Activated CD8-positive, alpha-beta memory T cell treated with anti-CD3 and anti-CD28 coated beads for 24 hours (primary cell): ENCODE measurements around the gene ZFPM1.

Experiments used
- DNase-seq: peaks from one replicate; pipeline ENCODE4 v3.0.0-alpha.2; 2020

Gene ZFPM1

DNA sequence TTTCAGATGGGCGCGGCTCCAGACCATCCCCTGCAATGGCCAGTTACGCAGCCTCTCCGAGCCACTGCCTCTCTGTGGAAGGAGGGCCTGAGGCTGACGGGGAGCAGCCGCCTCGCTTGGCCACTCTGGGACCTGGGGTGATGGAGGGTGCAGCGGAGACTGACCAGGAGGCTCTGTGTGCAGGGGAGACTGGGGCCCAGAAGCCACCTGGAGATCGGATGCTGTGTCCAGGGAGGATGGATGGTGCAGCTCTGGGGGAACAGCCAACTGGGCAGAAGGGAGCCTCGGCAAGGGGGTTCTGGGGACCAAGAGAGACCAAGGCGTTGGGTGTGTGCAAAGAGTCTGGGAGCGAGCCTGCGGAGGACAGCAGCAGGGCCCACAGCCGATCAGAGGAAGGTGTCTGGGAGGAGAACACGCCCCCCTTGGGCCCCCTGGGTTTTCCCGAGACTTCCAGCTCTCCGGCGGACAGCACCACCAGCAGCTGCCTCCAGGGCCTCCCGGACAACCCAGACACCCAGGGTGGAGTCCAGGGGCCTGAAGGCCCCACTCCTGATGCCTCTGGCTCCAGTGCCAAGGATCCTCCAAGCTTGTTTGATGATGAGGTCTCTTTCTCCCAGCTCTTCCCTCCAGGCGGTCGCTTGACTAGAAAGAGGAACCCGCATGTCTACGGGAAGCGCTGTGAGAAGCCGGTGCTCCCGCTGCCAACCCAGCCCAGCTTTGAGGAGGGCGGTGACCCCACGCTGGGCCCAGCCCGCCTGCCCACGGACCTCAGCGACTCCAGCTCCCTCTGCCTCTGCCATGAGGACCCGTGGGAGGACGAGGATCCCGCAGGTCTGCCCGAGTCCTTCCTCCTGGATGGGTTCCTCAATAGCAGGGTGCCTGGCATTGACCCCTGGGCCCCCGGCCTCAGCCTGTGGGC, 17.4 kb upstream of the ZFPM1 start:
- no peak for DNase-seq

DNA sequence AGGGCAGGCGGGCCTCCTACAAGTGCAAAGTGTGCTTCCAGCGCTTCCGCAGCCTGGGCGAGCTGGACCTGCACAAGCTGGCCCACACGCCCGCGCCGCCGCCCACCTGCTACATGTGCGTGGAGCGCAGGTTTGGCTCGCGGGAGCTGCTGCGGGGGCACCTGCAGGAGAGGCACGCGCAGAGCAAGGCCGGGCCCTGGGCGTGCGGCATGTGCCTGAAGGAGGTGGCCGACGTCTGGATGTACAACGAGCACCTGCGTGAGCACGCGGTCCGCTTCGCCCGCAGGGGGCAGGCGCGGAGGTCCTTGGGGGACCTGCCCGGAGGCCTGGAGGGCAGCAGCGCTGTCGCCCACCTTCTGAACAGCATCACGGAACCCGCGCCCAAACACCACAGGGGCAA, 16.3 kb upstream of the ZFPM1 start:
- no peak for DNase-seq

DNA sequence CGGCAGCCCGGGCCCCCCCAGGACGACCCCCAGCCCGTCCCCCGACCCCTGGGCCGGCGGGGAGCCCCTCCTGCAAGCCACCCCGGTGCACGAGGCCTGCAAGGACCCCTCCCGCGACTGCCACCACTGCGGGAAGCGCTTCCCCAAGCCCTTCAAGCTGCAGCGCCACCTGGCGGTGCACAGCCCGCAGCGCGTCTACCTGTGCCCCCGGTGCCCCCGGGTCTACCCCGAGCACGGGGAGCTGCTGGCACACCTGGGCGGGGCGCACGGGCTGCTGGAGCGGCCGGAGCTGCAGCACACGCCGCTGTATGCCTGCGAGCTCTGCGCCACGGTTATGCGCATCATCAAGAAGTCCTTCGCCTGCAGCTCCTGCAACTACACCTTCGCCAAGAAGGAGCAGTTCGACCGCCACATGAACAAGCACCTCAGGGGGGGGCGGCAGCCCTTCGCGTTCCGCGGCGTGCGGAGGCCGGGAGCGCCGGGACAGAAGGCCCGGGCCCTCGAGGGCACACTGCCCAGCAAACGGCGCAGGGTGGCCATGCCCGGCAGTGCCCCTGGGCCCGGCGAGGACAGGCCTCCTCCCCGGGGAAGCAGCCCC, 15.6 kb upstream of the ZFPM1 start:
- peak; percentile 89 for DNase-seq

DNA sequence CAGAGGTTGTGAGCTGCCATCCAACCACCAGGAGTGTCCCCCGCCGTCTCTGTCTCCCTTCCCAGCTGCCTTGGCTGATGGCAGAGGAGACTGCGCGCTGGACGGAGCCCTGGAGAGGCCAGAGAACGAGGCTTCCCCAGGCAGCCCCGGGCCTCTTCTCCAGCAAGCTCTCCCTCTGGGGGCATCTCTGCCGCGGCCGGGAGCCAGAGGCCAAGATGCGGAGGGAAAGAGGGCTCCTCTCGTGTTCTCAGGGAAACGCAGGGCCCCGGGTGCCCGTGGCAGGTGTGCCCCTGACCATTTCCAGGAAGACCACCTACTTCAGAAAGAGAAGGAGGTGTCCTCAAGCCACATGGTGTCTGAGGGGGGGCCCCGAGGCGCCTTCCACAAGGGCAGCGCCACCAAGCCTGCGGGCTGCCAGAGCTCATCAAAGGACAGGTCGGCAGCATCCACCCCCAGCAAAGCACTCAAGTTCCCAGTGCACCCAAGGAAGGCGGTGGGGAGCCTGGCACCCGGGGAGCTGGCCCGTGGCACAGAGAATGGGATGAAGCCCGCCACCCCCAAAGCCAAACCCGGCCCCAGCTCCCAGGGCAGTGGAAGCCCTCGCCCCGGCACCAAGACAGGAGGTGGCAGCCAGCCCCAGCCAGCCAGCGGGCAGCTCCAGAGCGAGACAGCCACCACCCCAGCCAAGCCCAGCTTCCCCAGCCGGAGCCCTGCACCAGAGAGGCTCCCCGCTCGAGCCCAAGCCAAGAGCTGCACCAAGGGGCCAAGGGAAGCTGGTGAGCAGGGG, 14.8 kb upstream of the ZFPM1 start:
- no peak for DNase-seq

DNA sequence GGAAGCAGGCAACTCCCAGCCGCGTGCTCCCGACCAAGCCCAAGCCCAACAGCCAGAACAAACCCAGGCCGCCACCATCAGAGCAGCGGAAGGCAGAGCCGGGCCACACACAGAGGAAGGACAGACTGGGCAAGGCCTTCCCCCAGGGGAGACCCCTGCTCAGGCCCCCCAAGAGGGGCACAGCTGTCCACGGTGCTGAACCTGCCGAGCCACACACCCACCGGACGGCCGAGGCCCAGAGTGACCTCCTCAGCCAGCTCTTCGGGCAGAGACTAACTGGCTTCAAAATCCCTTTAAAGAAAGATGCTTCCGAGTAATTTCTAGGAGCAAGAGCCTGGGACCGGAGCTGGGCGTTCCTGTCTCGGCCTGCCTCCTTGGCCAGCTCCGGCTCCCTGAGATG, 14.1 kb upstream of the ZFPM1 start:
- DNase-seq: no peak

DNA sequence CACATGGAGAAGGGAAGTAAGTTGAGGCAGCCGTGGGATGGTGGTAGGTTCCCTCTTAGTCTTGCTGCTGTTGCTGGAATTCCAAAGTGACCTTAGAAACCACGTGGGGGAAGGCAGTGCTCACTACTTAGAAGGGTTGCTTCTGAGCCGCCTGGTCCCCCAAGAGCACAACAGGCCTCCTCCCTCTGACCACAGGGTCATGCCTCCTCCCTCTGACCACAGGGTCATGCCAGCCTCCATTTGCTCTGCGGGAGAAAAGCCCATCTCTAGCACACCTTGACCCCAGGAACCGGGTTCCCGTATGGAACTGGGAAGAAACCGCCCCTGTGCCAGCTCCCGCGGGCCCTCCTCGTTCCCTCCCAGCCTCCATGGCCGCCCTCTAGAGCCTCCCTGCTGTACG, 13.4 kb upstream of the ZFPM1 start:
- no peak for DNase-seq

DNA sequence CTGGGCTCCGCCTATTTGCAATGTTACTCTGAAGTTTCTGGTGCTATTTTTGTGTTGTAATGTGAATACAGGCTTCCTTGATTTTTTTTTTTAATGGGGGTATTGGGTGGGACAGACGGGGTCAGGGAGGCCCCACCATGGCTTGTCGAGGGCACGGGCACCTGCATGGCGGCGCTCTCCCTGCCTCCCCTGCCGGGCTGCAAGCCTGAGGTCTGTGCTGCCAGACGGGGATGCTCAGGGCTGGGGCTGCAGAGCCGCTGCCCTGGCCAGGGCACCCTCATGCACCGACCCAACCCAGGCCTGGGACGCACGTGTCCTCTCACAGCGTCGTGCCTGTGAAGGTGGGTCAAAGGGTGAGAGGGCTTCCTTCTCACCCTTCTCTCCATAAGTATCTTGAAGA, 13.0 kb upstream of the ZFPM1 start:
- no peak for DNase-seq

DNA sequence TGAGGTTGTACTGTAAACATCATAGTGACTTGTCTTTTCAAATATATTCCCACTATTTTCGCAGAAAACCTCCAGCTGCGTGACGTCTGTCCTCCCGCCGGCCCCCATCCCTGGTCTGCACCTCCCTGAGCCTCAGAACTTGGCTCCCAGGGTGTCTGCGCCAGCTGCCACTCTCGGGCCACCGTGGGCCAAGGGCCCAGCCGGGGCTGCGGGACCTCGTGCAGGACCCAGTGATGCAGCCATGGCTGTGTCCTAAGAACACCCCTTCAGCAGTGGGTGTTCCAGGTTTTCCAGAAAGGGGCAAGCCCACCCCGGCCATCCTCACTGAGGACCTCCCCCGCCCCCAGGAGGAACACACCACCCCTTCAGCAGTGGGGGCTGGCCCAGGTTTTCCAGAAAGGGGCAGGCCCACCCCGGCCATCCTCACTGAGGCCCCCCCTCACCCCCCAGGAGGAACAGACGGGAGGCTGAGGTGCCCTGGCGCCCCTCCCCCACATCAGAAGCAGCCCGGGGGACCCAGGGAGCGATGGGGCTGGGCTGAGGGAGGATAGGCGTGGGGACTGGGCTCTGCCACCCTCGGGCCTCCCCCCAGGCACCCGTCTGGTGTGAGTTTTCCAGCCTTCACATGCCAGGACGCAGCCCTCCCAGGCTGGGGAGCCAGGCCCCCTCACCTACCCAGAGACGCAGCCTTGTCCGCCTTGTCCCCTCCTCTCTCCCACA, 12.2 kb upstream of the ZFPM1 start:
- no peak for DNase-seq

DNA sequence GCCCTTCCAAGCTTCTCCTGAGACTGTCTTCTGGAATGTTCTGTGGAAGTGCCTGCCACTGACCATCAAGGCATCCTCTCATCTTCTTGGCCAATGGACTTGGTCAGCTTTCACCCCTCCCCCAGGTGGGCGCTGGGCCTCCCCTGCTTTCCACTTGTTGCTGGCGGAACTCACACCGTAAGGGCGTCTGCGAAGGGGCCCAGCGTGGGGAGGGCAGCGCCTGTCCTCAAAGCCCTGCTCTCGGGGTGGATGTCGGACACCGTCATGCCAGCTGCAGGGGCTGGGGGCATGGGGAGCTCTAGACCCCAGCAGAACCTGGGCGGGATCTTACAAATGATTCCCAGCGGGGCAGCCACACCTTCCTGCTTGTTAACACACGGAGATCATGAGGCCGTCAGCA, 11.6 kb upstream of the ZFPM1 start:
- no peak for DNase-seq

DNA sequence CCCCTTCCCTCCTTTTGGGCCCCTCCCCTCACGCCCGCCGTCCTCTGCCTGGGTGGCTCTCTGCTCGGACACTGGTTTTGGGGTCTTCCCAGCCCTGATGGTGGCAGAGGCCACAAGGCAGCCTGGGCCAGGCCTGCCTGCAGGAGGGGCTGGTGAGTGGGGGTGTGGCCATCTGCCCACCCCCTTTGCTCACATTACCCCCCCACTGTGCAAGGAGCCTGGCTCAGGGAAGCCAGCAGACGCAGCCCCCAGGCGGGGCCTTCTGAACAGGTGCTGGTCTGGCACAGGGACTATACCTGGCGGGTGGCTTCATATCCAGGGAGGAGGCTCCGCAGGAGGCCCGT, 10.7 kb upstream of the ZFPM1 start:
- DNase-seq: no peak

DNA sequence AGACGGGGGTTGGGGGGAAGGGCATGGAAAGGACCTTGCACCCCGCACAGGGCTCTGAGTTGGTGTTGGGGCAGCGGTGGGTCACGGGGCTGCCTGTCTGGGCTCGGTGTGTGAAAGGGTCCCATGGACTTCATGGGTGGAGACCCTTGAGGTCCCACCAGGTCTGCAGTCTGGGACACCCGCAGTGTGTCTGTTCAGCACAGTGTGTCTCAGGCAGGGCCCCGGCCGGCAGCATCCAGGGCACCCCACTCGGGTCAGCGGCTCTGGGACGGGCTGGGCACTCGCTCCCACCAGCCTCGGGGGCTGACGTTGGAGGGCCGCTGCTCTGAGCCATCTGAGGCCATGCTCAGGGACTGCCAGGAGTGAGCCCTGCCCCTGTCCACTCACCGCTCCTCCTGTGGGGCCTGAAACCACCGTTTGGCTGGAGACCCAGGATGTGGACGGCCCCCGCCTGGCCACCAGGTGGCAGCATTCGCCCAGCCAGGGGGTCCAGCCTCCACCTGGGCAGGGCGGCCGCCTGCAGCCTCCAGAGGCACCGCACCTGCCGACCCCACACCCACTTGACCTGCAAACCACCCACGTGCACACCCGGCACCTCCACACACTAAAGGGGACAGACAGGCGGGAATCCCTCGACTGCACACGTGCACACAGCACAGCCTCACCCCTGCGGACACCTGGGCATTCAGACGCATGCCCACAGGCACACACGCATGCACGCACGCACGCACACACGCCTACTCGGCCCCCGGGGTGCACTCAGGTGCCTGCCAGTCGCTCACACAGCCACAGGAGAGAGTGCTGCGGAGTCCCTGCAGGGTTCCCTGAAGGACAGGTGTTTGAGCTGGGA, 10.1 kb upstream of the ZFPM1 start:
- DNase-seq: peak; percentile 94

DNA sequence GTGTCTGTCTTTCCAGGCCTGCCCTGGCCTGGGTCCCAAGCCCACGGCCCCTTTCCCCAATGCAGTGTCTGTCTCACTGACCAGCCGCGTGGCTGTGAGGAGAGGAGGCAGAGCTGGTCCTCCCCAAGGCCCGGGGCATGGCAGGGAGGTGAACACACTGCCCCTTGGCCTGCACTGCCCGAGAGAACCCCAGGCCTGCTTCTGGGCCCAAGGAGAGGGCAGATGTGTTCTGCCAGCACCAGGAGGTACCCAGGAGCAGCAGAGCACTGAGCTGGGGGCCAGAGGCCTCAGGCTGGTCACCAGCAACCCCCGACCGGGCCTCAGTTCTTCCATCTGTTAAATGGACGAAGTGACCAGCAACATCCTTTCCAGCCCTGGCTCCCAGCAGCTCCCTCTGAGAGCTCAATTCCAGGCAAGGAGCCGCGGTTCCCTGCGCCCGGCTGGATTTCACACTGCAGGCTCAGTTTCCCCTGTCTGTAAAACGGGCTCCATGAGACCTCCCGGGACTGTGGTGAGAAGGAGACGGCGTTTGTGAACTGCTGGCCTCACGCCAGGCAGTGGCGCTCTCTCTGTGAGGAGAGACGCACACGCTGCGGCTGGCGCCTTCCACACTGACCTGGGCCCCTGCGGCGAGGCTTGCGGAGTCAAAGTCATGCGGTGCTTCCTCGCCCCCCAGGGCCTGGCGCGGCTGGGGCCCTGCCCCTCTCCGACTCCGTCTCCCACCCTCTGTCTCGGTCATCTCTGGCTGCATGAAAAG, 8.1 kb upstream of the ZFPM1 start:
- DNase-seq: no peak

DNA sequence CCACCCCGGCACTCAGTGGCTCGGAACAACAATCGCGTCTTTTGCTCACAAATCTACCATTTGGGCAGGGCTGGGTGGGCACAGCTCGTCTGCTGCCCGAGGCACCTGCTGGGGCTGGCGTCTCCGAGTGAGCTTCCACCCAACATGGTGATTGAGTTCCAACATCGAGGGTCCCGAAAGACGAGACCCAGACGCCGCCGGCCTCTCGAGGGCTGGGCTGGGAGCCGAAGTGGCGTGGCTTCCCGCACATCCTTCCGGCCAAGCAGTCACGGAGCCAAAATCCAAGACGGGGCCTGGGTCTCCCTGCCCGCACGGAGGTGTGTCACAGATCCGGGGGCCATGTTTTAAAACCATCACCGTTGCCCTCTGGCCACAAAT, 7.5 kb upstream of the ZFPM1 start:
- no peak for DNase-seq

DNA sequence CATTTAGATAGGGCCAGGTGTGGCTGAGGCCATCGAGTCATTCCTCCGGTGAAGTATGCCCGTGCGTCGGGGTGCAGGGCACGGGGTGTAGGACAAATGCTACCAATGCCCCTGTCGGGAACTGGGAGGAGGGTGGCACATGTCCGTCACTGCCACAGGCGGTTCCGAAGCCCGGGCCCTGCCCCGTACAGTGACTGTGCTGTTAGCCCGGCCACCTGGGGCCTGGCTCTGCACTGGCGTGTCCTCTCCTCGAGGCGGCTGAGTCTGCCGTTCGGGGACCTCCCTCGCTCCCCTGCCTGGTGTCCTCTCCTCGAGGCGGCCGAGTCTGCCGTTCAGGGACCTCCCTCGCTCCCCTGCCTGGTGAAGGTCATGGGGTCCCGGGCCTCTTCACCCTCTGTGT, 7.0 kb upstream of the ZFPM1 start:
- DNase-seq: no peak

DNA sequence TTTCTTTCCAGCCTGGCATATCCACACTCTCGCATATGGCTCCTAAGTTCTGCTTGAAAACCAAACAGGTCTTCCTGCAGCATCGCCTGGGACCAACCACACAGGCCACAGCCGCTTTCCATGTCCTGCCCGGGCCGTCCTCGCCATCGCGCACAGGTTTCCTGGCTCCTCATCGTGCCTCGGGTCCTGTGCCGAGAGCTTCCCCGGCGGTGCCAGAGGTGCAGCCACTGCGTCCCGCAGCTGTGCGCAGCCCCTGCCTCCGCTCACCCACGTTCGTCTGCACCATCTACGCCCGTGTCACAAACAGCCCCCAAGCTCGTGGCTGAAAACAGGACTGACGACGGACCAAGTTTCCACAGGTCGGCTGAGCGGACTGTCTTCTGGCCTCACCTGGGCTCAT, 6.3 kb upstream of the ZFPM1 start:
- no peak for DNase-seq

DNA sequence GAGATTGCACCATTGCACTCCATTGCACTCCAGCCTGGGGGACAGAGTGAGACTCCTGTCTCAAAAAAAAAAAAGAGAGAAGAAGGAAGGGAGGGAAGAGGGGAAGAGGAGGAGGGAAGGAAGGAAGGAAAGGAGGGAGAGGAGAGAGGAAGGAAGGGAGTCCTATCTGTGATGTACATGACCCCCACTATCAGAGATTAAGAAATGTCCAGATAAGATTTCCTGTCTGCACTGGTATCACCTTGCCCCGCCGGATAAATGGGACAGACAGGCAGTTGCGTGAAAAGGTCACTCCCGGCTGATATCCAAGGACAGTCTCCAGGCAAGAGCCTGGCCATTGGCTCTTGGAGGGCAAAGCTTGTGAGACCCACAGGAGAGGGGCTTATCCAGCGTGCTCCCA, 5.2 kb upstream of the ZFPM1 start:
- DNase-seq: no peak

DNA sequence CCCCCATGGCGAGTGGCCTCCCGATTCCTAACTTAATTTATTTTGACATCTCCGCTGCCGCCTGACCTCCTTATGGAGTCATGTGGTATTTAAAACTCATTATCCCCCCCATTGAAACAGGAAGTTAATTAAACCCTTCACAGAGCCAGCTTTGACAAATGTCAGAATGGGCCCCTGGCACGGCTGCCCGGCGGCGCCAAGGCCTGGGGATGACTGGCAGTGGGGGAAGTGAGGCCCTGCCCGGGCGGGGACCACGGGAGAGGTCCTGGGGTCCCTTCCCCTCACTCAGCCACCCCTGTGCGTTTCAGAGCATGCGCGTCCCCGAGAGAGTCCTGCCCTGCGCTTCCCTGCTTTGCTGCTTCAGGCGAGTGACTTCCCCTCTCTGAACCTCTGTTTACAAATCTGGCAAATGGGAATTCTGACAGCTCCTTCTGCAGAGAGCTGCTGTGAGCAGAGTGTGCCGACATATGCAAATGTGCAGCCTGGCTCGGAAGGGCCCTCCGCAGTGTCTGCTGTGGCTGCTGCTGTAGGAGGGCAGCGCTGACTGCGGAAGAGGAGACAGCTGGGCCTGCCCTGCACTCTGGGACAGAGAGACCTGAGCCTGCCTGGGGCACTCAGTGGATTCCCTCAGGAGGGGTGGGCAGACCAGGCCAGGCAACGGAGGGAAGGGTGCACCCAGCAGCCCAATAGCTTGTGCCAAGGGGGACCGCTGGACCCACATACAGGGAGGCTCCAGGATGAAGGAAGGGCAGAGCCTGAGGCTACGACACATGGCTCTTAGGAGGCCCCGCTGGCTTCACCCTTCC, 4.4 kb upstream of the ZFPM1 start:
- no peak for DNase-seq

DNA sequence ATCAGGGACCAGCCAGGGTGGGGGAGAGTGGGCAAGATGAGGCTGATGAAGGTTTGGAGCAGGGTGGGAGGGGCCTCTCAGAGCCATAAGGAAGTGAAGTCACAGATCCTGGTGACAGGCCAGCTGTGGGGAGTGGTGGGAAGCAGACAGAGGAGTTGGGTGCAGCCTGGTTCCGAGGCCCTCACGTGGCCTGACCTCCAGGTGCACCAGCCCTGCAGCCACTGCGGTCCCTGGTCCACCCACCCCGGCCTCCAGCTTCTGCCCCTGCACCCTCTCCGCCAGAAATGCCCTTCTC, 3.9 kb upstream of the ZFPM1 start:
- DNase-seq: no peak

DNA sequence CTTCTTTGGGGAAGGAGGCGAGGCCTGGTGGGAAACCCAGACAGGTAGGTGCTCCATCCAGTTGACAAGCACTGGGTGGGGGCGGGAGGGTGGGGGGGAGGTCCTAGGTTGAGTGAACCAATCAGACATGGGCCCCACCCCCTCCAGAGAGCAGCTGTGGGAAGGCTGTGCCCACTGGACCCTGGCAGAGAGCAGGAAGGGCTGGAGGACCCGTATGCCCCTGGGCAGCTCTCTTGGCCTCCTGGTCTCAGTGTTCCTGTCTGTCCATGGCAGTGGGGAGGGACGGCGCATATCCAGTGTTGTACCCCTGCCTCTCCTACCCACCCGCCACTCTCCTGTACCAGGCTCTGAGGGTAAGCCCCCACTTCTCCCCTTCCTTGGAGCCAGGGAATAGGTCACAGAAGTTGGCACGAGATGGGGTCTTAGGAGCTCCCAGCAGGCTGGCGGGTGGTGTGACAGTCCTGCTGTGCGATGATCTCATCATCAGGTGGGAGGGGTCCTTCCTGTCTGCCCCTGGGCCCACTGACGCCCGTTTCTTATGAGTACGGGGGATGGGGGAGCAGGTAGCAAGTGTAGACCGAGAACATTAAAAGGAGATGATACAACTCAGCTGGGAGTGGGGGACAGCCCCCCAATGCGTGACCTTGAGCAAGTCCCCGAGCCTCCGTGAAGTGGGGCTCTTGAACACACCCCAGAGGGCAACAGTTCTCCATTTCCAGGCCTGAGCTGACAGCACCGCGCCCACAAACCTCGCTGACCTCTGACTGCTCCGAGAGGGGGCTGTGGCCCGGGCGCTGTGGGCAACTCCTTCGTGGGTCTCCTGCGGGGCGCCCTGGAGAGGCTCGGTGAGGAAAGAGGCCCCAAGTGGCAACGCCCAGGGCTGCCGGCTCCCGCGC, 1.2 kb upstream of the ZFPM1 start:
- no peak for DNase-seq
